Activated CD4-positive, alpha-beta T cell treated with anti-CD3 and anti-CD28 coated beads for 4 hours (primary cell): ENCODE data around the gene OSCAR.
A peak's percentile ranks its signal among the peaks of the same experiment; 100 is the strongest.

ENCODE experiments used
- DNase-seq, 2 donors: peaks; one replicate each; pipeline ENCODE4 v3.0.0-alpha.2; 2020

The OSCAR gene

DNA sequence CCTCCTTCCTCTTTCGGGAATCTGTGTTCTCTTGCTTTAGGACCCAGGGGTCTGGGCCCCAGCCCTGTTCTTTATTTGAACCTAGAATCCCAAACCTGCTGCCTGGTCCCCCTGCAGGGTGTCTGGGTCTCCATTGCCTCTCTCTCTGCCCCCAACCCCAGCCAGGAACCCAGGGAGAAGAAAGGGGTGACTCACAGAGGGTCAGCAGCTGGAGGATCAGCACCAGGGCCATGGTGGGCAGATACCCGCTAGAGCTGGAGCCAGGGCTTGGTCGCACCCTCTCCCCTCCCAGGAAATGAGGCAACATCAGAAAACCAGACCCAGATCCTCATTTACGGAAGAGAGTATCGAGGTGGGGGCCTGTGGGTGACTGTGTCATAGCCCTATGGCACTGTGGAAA lies at the start of gene OSCAR:
Gene OSCAR (minus strand): TSS at position 243 of the 400 bp plus-strand sequence. CDS start 11 bp downstream, at position 232.
- DNase-seq = no peak

DNA sequence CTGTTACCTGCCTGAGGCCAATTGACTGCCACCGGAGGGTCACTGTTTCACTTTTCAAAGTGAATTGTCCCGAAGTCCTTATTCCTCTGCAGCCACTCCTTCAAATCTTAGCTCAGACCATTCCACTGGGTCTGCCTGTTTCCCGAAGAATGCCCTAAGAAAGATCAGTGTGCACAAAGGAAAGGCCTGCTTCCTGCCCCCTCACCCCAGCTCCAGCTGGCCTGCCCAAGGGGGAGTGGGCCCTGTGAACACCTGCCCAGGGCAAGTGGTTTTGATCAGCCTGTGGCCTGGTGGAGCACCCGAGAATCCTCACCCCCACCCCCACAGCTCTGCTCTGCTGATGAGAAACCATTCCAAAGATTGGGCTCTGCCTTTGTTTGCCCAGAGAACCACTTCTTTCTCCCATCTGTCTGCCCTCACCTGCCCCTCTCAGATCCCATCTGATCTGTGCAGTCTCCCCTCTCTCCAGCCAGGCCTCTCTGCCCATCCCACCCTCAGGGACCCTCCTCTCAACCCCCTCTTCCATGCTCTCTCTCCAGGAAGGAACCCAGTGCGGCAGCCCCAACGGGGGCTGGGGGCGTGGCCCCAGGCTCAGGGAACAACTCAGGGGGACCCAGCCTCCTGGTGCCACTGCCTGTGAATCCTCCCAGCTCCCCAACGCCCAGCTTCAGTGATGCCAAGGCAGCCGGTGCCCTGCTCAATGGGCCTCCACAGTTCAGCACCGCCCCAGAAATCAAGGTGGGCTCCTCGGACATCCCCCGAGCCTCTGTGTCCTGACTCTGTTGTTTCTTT lies 48.6 kb upstream of the OSCAR start:
- DNase-seq = no peak

DNA sequence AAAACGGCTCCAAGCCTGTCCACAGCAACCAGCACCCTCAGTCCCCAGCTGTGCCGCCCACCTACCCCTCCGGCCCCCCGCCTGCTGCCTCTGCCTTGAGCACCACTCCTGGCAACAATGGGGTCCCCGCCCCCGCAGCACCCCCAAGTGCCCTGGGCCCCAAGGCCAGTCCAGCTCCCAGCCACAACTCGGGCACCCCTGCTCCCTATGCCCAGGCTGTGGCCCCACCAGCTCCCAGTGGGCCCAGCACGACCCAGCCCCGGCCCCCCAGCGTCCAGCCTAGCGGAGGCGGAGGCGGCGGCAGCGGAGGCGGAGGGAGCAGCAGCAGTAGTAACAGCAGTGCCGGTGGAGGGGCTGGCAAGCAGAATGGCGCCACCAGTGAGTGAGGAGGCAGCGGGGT lies 47.6 kb upstream of the OSCAR start:
- no peak for DNase-seq

- DNase-seq = no peak
Observed at GRCh38 chr19:54147676-54148075, 47.1 kb upstream of the OSCAR start.

GRCh38 chr19:54145541-54146158 lies 45.0 kb upstream of the OSCAR start:
- no peak for DNase-seq

DNA sequence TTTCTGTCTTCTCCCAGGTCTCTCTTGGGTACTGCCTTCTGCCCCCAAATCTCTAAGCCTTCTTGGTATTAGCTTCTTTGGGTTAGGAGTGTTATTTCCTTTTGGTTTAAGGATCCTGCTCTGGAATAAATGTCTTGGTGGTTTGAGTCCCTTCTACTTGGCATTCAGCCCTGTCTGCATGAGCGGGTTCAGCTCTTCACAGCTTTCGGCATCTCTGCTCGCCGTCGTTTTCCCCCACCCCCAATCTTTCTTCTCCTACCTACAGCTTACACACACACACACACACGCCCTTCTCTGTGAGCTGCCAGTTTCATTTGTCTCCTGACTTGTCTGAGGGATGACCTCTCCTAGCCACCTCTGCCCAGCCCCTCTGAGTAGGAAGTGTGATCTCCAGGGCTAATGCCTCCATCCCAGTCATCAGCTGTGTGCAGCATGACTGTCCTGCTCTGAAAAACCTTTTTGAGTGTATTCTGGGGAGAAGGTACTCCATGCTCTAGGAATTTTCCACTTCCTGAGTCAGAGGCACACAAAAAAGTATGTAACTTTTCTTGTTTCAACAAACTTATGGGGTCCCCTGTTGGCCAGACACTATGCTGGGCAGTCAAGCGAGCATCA lies 41.7 kb upstream of the OSCAR start:
- no peak for DNase-seq

GRCh38 chr19:54141356-54141755 lies 40.8 kb upstream of the OSCAR start:
- DNase-seq = no peak

DNA sequence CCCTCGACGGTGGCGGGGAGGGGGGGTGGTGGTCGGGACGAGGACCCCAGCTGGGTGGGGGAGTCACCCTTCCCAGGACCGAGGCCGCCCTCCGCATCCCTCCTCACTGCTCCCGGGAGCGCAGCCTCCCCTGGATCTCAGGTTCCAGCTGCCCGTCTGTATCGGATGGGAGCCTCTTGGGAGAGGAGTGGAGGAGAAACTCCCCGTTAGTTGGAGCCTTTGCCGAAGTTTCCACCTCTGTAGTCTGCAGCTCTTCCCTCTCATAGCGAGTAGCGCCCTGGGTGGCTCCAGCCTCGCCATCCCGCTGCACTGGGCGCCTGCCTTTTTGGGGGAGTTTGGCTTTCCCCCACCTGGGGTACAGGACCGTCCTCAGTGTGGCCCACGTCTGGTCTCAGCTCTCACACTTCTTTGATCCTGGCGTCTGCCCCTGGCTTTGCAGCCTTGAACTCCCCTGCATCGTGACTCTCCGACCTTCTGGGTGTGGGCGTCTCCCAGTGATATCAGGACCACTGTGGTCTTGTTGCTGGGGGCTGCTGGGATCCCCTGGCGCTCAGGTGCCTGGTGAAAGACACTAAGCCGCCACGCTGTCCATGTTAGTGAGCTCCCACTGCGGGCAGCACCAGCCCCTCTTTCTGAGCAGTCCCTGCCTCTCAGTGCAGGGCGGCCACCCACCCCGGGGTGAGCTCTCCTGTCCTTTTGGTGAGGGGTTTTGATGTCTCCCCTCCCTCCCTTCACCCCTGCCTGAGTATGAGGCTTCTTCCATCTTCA lies 38.1 kb upstream of the OSCAR start:
- DNase-seq = no peak

DNA sequence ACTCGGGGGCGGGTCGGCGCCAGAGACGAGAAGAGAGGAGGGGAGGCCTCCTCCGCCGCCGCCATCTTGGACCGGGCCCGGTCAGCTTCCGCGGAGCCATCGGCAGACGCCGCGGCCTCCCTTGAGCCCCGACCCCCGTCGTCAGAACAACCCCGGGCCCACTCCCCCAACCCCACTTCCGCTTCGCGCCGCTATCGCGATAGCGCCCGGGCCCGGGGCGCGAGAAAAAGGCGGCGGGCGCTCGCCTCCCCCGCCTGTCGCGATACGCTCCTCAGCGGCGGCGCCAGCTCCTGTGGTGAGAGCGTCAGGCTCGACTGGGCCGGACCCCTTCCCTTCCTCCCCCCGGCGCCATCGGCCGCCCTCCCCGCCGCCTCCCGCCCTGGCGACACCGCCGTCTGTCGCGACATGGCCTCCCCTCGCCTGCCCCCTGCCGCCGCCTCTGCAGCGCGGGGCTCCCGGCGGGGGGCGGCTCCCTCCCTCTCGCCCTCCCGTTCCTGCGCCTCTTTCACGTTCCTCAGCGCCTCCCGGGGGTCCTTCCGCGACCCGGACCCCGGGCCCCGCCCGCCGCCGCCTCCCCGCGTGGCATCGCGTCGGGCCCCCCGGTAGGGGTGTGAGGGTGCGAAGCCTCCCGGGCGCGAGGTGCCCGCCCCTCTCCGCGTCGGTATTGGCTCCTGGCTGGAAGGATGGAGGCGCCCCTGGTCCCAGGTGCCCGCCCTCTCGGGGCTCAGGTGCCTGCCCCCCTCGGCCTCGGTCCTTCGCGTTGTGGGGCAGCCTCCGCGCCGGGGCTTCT lies 37.3 kb upstream of the OSCAR start, which contains the start of gene CNOT3:
Gene CNOT3 (plus strand): TSS at position 64 of the 790 bp plus-strand sequence. CDS start 5,217 bp downstream, outside the sequence.
- DNase-seq = no peak

GRCh38 chr19:54136864-54137698 lies 36.5 kb upstream of the OSCAR start:
- peak; percentile 98 to 99 for DNase-seq

DNA sequence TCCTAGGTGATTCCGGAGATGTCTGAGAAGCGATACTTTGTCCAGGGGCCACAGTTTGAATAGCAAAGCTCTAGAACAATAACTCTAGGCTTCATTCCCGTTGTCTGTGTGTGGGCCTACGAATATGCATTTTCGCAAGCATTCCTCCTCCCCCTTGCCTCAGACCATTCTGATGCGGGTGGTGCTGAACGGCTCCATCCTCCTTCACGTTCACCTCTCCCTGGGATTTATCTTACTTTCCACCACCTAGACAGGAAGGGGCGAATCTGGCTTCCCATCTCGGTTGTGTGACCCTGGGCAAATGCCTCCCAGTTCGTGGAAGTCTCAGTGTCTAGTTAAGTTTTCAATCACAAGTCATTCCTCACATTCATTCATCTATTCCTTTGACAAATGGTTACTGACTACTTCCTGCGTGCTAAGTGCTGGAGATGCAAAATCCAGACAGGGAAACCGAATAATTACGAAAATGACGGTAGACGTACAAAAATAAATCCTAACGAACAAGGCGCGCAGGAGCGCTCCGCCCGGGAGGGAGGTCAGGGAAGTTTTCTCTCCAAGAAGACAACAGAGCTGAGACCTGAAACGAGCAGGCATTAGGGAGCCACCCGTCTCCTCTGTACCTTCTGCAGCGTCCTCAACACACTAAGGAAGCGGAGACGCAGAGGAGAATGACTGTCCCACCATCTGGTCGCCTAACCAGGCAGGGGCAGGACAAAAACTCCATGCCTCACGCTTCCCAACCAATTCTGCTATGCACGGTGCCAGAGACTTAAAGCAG lies 35.7 kb upstream of the OSCAR start:
- no peak for DNase-seq

- no peak for DNase-seq
Observed at GRCh38 chr19:54133957-54134590, 33.5 kb upstream of the OSCAR start.

DNA sequence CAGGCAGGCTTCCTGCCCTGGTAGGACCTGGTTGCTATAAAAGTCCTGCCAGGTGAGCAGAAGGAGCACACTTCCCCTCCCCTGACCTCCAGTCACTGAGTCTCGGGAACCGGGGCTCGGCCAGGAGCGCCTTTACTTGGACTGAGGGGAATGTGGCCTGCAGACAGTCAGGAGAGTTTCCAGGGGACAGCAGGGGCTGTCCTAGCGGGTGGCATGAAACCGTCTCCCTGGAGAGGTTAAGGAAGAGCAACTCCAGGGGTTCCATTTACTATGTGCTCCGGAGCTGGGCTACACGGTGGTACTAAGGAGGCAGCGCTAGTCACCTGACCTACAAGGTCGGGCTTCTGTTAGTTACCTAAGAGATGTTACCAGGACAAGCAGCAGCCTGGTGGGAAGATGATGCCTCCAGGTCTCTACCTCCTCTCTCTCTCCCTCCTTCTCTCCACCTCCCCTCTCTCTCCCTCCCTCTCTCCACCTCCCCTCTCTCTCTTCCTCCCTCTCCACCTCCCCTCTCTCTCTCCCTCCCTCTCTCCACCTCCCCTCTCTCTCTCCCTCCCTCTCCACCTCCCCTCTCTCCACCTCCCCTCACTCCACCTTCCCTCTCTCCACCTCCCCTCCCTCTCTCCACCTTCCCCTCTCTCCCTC lies 32.8 kb upstream of the OSCAR start:
- DNase-seq = no peak

DNA sequence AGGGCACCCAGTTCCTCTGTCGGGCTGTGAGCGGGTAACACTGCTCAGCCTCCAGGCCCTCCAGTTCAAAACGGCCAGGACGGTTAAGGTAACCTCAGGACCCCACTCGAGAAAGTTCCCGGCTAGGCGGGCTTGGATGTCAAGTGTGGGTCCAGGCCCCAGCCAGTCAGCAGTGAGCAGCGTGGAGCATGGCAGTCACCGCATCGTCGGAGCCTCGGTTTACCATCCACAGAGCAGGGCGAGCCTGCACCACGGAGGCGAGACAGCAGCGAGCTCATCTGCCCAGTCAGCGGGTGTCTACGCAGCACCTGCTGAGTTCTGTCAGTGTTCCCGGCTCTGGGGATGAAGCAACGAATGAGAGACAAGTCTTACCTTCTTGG lies 29.0 kb upstream of the OSCAR start:
- DNase-seq = no peak

- DNase-seq = no peak
Observed at GRCh38 chr19:54128796-54129616, 28.4 kb upstream of the OSCAR start.

DNA sequence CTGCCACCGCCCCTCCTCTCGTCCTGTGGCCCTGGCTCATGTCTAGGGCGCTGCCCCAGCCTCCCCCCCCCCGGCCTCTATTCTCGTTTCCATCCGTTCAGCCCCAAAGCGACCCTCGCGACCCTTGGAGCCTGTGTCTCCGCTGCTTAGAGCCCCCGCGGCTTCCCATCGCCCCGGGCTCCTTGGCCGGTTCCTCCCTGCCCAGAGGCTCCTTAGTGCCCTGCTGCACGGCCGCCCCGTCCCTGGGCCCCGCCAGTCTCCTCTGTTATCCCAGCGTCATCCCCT lies 27.8 kb upstream of the OSCAR start:
- DNase-seq = no peak

DNA sequence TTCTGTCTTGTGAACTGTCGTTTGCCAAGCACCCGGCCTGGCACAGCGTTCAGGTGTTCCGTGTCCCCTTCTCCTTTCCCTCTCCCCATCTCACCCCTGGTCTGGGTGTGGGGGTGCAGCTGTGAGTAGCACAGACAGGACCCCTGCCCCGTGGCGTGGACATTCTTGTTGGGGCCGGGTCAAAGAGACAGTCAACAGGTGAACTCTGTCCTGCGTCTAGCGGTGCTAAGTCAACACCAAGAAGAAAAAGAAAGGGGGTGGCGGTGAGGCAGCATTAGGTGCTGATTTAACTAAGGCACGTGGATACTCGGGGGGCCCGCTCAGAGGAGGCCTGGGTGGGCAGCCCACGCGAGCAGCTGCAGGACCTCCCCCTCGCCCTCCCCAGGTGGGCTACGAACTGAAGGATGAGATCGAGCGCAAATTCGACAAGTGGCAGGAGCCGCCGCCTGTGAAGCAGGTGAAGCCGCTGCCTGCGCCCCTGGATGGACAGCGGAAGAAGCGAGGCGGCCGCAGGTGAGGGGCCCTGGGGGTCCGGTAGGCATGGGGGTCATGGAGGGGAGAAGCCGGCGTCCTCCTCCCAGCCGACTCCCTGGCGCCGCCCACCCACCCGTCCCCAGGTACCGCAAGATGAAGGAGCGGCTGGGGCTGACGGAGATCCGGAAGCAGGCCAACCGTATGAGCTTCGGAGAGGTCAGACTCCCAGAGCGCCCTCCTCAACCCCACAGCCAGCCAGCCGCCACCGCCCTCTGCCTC lies 27.3 kb upstream of the OSCAR start:
- DNase-seq = no peak

- no peak for DNase-seq
Observed at GRCh38 chr19:54125713-54126112, 25.1 kb upstream of the OSCAR start.
